ENCODE results near the gene NDUFAF8. TPM values are rescaled to one million over a fixed set of nuclear protein-coding genes. Genes with fewer than 3 reads are reported as not detected.

Gene NDUFAF8
- polyA plus RNA-seq, 1 experiment: 70.8 TPM

DNA sequence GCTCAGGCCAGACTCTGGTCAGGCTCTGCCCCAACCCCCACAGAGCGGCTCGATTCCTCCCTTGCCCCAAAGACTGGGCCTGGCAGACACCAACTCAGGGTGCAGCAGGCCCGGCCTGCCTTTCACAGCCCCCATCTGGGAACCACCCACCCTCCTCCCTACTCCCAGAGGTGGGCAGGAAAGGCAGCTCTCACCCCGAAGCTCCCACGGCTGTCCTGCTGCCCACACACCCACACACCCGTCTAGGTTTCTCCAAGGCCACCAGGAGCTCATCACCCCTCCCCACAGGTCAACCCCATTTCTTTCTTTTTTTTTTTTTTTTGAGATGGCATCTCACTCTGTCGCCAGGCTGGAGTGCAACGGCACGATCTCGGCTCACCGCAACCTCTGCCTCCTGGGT is 20.1 kb upstream of the NDUFAF8 start:
- ChIA-PET CTCF (interaction anchor here (1.7 kb wide), 1 partner anchor 76 kb away, joined by 4 read pairs; no protein-coding TSS in a partner anchor), POLR2A (no interaction called here)
- DNase-seq (ENCODE audit: low read depth): no peak
- TF ChIP-seq CTCF (IDR thresholded peaks at IDR 0.05; ENCODE audit: insufficient read depth, low read depth, low read length): no peak
- Histone ChIP-seq H3K4me3 (ENCODE audit: low read depth, low read length) (no peak overlapping the region), H3K36me3 (ENCODE audit: control insufficient read depth, insufficient read depth, low read length) (no peaks in the 10 kb centered on the region; the same call in 1 of the 2 replicates), H3K27me3 (ENCODE audit: control insufficient read depth, insufficient read depth, low read length) (no peaks in the 10 kb centered on the region)

GRCh38 chr17:81219476-81220180 is 19.5 kb upstream of the NDUFAF8 start:
- H3K36me3 ChIP-seq (ENCODE audit: control insufficient read depth, insufficient read depth, low read length): no peaks in the 10 kb centered on the region; the same call in 1 of the 2 replicates
- TF ChIP-seq CTCF (IDR thresholded peaks at IDR 0.05; ENCODE audit: insufficient read depth, low read depth, low read length): no peak
- no peak for DNase-seq (ENCODE audit: low read depth)
- no peak overlapping the region for H3K4me3 ChIP-seq (ENCODE audit: low read depth, low read length)
- ChIA-PET CTCF (interaction anchor here (1.7 kb wide), 1 partner anchor 77 kb away, joined by 4 read pairs; no protein-coding TSS in a partner anchor), POLR2A (no interaction called here)
- H3K27me3 ChIP-seq (ENCODE audit: control insufficient read depth, insufficient read depth, low read length): no peaks in the 10 kb centered on the region

GRCh38 chr17:81221371-81221841 is 17.7 kb upstream of the NDUFAF8 start:
- CTCF ChIA-PET: interaction anchor here (1.0 to 1.5 kb wide), 2 partner anchors 21 to 78 kb away, joined by 3 read pairs; no protein-coding TSS in a partner anchor
- POLR2A ChIA-PET: no interaction called here
- Histone ChIP-seq H3K4me3 (ENCODE audit: low read depth, low read length) (peak overlapping the region; percentile 81), H3K36me3 (ENCODE audit: control insufficient read depth, insufficient read depth, low read length) (no peaks in the 10 kb centered on the region; the same call in 1 of the 2 replicates), H3K27me3 (ENCODE audit: control insufficient read depth, insufficient read depth, low read length) (no peaks in the 10 kb centered on the region)
- TF ChIP-seq CTCF (IDR thresholded peaks at IDR 0.05; ENCODE audit: insufficient read depth, low read depth, low read length): no peak
- DNase-seq (ENCODE audit: low read depth): no peak

- H3K36me3 ChIP-seq (ENCODE audit: control insufficient read depth, insufficient read depth, low read length): no peaks in the 10 kb centered on the region; the same call in 1 of the 2 replicates
- no peak for TF ChIP-seq CTCF (IDR thresholded peaks at IDR 0.05; ENCODE audit: insufficient read depth, low read depth, low read length)
- ChIA-PET CTCF (interaction anchor here (0.9 to 1.5 kb wide), 3 partner anchors 16 to 79 kb away, joined by 3 to 4 read pairs (median 3); no protein-coding TSS in a partner anchor), POLR2A (no interaction called here)
- no peak for DNase-seq (ENCODE audit: low read depth)
- H3K4me3 ChIP-seq (ENCODE audit: low read depth, low read length): peak overlapping the region; percentile 81
- no peaks in the 10 kb centered on the region for H3K27me3 ChIP-seq (ENCODE audit: control insufficient read depth, insufficient read depth, low read length)
These were observed 17.1 kb upstream of the NDUFAF8 start for GRCh38 chr17:81221842-81222619.

DNA sequence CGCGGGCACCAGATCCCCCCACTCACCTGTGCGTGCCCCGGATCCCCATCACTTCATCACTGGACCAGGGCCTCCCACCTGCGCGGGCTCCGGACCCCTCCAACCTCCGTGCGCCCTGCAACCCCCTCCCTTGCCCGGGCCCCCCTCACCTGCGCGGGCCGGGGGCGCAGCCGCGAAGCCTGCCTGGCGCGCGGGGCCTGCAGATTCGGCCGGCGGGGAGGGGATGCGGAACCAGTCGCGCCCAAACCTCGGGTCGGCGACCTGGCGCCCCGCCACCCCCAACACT is 16.6 kb upstream of the NDUFAF8 start:
- H3K36me3 ChIP-seq (ENCODE audit: control insufficient read depth, insufficient read depth, low read length): no peaks in the 10 kb centered on the region; the same call in 1 of the 2 replicates
- DNase-seq (ENCODE audit: low read depth): no peak
- TF ChIP-seq CTCF (IDR thresholded peaks at IDR 0.05; ENCODE audit: insufficient read depth, low read depth, low read length): no peak
- ChIA-PET POLR2A (no interaction called here), CTCF (interaction anchor here (0.8 to 1.1 kb wide), 4 partner anchors 15 to 250 kb away, joined by 3 to 4 read pairs (median 4); no protein-coding TSS in a partner anchor)
- no peaks in the 10 kb centered on the region for H3K27me3 ChIP-seq (ENCODE audit: control insufficient read depth, insufficient read depth, low read length)
- peak overlapping the region; percentile 81 for H3K4me3 ChIP-seq (ENCODE audit: low read depth, low read length)
